SK-N-SH (cell line): ENCODE results near the gene CABLES2.

Experiments
- FOXM1 ChIP-seq: IDR thresholded peaks from 2 replicates; pipeline ENCODE4 v1.4.0; 2012; ENCODE audit warnings: low read depth, mild to moderate bottlenecking
- GABPA ChIP-seq: IDR thresholded peaks from 2 replicates; pipeline ENCODE4 v1.4.0; 2012; ENCODE audit warnings: low read depth, mild to moderate bottlenecking
- JUND ChIP-seq: IDR thresholded peaks from 2 replicates; pipeline ENCODE4 v1.4.0; 2012
- TF ChIP-seq, protein P1 (sequence below): fragments of 200-600 bp; sonication (generic); IDR thresholded peaks from 2 replicates; pipeline ENCODE4 v1.6.1; 2017; ENCODE audit warnings: antibody characterized with exemption, mild to moderate bottlenecking, moderate library complexity

DNA sequence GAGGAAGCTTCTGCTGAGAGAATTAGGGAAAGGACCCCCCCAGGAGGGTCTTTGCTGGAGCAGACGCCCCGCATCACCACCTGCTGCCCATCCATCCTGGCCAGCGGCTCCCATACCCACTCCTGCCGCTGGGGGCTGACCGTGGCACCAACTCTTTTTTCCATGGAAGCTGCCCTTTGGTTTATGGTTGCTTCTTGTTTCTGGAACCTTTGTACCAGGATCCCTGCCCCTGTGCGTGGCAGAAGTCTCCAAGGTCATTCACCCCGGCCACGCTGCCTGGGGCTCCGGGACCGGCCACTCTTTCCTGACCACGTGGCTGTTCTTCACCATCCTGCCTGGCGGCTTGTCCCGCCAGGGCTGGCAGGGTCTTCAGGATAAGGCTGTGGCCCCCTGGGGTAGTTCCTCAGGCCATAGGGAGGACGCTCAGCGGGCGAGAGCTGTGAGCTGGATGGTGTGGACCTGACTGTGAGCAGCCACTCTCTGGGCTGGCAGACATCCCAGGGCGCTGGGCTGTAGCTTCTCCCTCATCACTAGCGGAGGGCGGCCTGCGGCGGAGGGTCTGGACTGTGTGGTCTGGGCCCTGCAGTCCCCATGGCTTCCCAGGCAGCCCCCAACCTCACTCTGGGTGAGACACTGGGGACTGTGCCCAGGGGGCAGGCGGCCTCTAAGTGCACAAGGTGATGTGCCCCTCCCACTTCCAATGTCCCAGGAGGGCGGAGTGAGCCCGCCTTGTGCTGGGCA is 43.0 kb upstream of the CABLES2 start:
- no peak for TF ChIP-seq JUND
- TF ChIP-seq, protein P1, sequence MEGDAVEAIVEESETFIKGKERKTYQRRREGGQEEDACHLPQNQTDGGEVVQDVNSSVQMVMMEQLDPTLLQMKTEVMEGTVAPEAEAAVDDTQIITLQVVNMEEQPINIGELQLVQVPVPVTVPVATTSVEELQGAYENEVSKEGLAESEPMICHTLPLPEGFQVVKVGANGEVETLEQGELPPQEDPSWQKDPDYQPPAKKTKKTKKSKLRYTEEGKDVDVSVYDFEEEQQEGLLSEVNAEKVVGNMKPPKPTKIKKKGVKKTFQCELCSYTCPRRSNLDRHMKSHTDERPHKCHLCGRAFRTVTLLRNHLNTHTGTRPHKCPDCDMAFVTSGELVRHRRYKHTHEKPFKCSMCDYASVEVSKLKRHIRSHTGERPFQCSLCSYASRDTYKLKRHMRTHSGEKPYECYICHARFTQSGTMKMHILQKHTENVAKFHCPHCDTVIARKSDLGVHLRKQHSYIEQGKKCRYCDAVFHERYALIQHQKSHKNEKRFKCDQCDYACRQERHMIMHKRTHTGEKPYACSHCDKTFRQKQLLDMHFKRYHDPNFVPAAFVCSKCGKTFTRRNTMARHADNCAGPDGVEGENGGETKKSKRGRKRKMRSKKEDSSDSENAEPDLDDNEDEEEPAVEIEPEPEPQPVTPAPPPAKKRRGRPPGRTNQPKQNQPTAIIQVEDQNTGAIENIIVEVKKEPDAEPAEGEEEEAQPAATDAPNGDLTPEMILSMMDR = no peak
- no peak for TF ChIP-seq FOXM1
- TF ChIP-seq GABPA = no peak
